Muscle layer of duodenum (tissue), 2 donors: ENCODE data around the gene HOXB2.
A peak's percentile ranks its signal among the peaks of the same experiment; 100 is the strongest.
"Not testable (repeated sequence)": the region's sequence is repeated elsewhere in the genome, so short reads cannot be mapped to it uniquely, and the experiment has no call there.

Source experiments
- H3K27ac ChIP-seq: one replicate; pipeline ENCODE4 v1.7.0; 2013; ENCODE audit warnings: mild to moderate bottlenecking, low read length
- H3K27me3 ChIP-seq: one replicate; pipeline ENCODE4 v1.7.0; 2013; ENCODE audit warnings: low read depth, mild to moderate bottlenecking, control low read depth, low read length
- H3K36me3 ChIP-seq, 2 donors: one replicate each; pipeline ENCODE4 v1.7.0; 2013; ENCODE audit warnings: low read length in 2 of 2, control low read depth in 1 of 2, mild to moderate bottlenecking in 1 of 2; ENCODE audit not compliant: insufficient read depth in 2 of 2, control insufficient read depth in 1 of 2
- H3K4me1 ChIP-seq, 2 donors: one replicate each; pipeline ENCODE4 v1.7.0; 2013; ENCODE audit warnings: low read length in 2 of 2, mild to moderate bottlenecking in 2 of 2, control low read depth in 1 of 2, moderate library complexity in 1 of 2; ENCODE audit not compliant: insufficient read depth in 2 of 2, control insufficient read depth in 1 of 2
- H3K4me3 ChIP-seq, 2 donors: one replicate each; pipeline ENCODE4 v1.7.0; 2013; ENCODE audit warnings: low read length in 2 of 2, low read depth in 1 of 2, mild to moderate bottlenecking in 1 of 2
- H3K9me3 ChIP-seq, 2 donors: one replicate each; pipeline ENCODE4 v1.7.0; 2013; ENCODE audit warnings: low read length in 2 of 2, control low read depth in 1 of 2, mild to moderate bottlenecking in 1 of 2; ENCODE audit not compliant: control insufficient read depth in 1 of 2
- donor health status: healthy.

The HOXB2 gene

GRCh38 chr17:48514477-48514876 is 30.4 kb downstream of the HOXB2 start:
- no peaks in the 10 kb centered on the region for H3K27me3 ChIP-seq
- H3K9me3 ChIP-seq = no peaks in the 10 kb centered on the region

DNA sequence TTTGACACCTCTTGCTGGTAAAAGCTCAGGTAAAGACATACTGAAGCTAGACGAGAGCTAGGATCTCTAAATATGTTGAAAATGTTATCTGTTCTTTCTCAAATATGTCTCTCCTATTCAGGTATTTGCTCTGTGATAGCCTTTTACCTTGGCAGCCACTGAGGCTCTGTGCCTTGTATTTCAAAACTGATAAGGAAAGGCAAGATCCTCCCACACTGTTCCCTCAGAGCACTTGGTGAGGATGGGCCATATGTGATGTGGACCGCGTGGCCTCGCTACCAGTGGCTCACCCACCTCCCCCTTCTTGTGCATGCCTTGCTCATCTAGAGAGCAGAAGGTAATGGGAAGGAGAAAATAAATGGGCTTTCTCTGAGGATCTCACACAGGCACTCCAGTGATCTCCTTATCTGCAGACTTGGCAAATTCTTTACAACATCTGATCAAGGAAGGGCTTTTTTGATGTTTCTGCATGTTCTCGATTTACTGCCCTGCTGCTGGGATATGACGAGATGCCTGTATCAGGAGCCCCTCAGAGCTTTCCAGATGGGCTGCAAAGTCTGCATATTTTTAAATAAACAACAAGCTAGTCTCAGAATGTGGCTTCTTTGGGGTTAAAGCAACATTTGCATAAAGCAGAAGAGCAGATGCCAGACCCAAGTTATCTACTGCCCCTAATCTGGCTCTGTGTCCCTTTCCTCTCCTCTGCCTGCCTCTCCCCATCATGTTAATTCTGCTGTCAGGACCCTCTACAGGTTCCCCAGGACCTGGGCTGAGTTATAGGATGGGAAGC is 31.0 kb downstream of the HOXB2 start:
- Histone ChIP-seq H3K27ac (peak overlapping the region; percentile 46), H3K4me1 (no peaks in the 10 kb centered on the region), H3K4me3 (peak overlapping the region in 1 of 2 donors; percentile 52), H3K27me3 (no peaks in the 10 kb centered on the region), H3K9me3 (no peaks in the 10 kb centered on the region), H3K36me3 (no peaks in the 10 kb centered on the region)

More at GRCh38 chr17:48514477-48514876, 30.4 kb downstream of the HOXB2 start:
- H3K4me1 ChIP-seq = no peaks in the 10 kb centered on the region
- H3K36me3 ChIP-seq = no peaks in the 10 kb centered on the region
- no peak overlapping the region for H3K4me3 ChIP-seq
- H3K27ac ChIP-seq = no peak overlapping the region

- Histone ChIP-seq H3K4me3 (peak overlapping the region in 1 of 2 donors; percentile 52), H3K9me3 (no peaks in the 10 kb centered on the region), H3K27ac (peak overlapping the region; percentile 46), H3K36me3 (no peaks in the 10 kb centered on the region), H3K4me1 (no peaks in the 10 kb centered on the region), H3K27me3 (no peaks in the 10 kb centered on the region)
Measured at GRCh38 chr17:48513097-48513496, 31.8 kb downstream of the HOXB2 start.

GRCh38 chr17:48510761-48511604 is 33.9 kb downstream of the HOXB2 start:
- Histone ChIP-seq H3K36me3 (no peaks in the 10 kb centered on the region), H3K9me3 (no peaks in the 10 kb centered on the region), H3K4me3 (no peak overlapping the region), H3K27me3 (no peaks in the 10 kb centered on the region), H3K4me1 (peaks cover 0 to 2% of the 10 kb centered on the region in 2 donors), H3K27ac (no peak overlapping the region)

DNA sequence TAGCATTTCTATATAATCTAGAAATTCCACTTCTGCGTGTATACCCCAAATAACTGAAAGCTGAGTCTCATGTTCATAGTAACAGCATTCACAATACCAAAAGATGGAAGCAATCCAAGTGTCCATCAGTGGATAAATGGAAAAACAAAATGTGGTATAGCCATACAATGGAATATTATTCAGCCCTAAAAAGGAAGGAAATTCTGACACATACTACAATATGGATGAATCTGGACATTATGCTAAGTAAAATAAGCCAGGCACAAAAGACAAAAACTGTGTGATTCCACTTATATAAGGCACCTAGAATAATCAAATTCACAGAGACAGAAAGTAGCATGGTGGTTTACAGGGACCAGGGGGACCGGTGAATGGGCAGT is 34.5 kb downstream of the HOXB2 start:
- no peak overlapping the region for H3K4me3 ChIP-seq
- peaks cover 0 to 8% of the 10 kb centered on the region in 2 donors for H3K4me1 ChIP-seq
- H3K9me3 ChIP-seq = no peaks in the 10 kb centered on the region
- no peaks in the 10 kb centered on the region for H3K27me3 ChIP-seq
- no peaks in the 10 kb centered on the region for H3K36me3 ChIP-seq
- H3K27ac ChIP-seq = no peak overlapping the region

- H3K9me3 ChIP-seq, H3K4me3 ChIP-seq, H3K27ac ChIP-seq, H3K36me3 ChIP-seq, H3K27me3 ChIP-seq: not testable (repeated sequence)
- peaks cover 0 to 13% of the 10 kb centered on the region in 2 donors for H3K4me1 ChIP-seq
Measured at GRCh38 chr17:48509708-48510107, 35.2 kb downstream of the HOXB2 start.

DNA sequence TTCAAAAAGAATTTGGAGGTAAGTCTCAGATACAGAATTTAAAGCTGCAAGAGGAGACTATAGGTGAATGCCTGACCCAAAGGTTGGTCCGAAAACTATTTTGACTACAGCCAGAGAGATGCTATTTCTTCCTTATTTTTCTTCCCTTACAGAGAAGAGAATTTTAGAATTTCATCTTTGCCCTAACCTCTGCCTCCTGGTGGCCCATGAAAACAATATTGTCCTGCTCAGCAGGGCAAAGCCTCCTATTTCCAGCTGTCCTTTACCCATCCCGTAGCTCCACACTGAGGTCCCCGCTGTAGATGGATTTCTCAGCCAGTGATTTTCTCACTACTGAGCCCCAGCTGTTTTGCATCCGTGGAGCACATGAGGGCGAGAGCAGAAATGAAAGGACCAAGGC is 38.7 kb downstream of the HOXB2 start:
- no peaks in the 10 kb centered on the region for H3K36me3 ChIP-seq
- H3K9me3 ChIP-seq = no peaks in the 10 kb centered on the region
- H3K4me1 ChIP-seq = peaks cover 0 to 37% of the 10 kb centered on the region in 2 donors
- H3K27ac ChIP-seq = peak overlapping the region; percentile 32
- no peaks in the 10 kb centered on the region for H3K27me3 ChIP-seq
- H3K4me3 ChIP-seq = no peak overlapping the region

- Histone ChIP-seq H3K27ac (peak overlapping the region; percentile 32), H3K4me3 (no peak overlapping the region), H3K36me3 (no peaks in the 10 kb centered on the region), H3K9me3 (no peaks in the 10 kb centered on the region), H3K4me1 (peaks cover 0 to 42% of the 10 kb centered on the region in 2 donors), H3K27me3 (no peaks in the 10 kb centered on the region)
Measured at GRCh38 chr17:48505788-48506187, 39.1 kb downstream of the HOXB2 start.

- Histone ChIP-seq H3K4me3 (no peak overlapping the region), H3K36me3 (no peaks in the 10 kb centered on the region)
Measured at GRCh38 chr17:48504953-48505352, 40.0 kb downstream of the HOXB2 start.

DNA sequence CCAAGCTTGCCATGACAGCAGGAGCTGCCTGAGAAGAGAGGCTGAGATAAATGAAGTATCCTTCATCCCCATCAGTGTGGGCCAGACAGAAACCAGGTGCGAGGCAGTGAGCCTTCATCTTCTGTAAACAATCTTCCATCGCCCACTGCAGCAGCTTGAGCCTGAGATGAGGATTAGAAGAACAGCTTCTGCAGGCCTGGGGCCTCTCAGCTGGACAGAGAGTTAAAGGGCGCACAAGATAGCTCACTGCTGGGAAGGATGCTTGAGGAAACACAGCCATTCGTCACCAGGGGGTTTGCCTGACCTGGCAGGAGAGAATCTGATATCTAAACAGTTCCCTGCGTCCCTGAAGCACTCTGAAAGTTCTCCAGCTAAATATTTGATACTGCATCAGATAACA is 41.2 kb downstream of the HOXB2 start:
- Histone ChIP-seq H3K4me1 (peaks cover 4 to 43% of the 10 kb centered on the region in 2 donors), H3K4me3 (no peak overlapping the region), H3K27me3 (no peaks in the 10 kb centered on the region), H3K36me3 (no peaks in the 10 kb centered on the region), H3K27ac (peak overlapping the region; percentile 32), H3K9me3 (no peaks in the 10 kb centered on the region)

More at GRCh38 chr17:48504953-48505352, 40.0 kb downstream of the HOXB2 start:
- peaks cover 4 to 43% of the 10 kb centered on the region in 2 donors for H3K4me1 ChIP-seq
- no peak overlapping the region for H3K27ac ChIP-seq
- no peaks in the 10 kb centered on the region for H3K27me3 ChIP-seq
- H3K9me3 ChIP-seq = no peaks in the 10 kb centered on the region

DNA sequence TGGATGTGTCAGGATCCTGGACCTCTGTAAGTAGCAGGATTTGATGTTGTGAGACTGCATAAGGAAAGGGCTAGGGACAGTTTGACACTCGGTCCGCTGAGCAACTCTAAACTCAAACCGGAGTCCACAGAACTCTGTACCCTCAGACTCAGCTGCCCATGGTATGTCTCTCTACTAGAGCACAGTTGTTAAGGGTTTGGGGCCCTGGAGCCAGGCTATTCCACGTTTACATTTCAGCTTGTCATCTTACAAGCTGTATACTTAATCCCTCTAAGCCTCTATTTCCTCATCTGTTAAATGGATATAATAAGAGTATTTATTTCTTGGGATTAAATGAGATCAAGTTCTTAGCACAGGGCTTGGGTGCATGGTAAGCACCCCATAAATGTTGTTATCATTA is 42.0 kb downstream of the HOXB2 start:
- Histone ChIP-seq H3K27ac (peak overlapping the region; percentile 35), H3K27me3 (no peaks in the 10 kb centered on the region), H3K9me3 (no peaks in the 10 kb centered on the region), H3K36me3 (no peaks in the 10 kb centered on the region), H3K4me3 (no peak overlapping the region), H3K4me1 (peaks cover 4 to 50% of the 10 kb centered on the region in 2 donors)
